Psoas muscle (tissue), 8 donors: Measurements from ENCODE around the gene CERS6. TPM values are rescaled to one million over a fixed set of nuclear protein-coding genes. Genes with fewer than 3 reads are reported as not detected.

Experiments used
- ATAC-seq, 4 donors: fragments of 200-7000 bp; cut with Tn5 transposase; one replicate each; pipeline ENCODE4 v1.9.1; 2020; ENCODE audit warnings: moderate library complexity in 3 of 4, mild to moderate bottlenecking in 2 of 4
- DNase-seq, 2 donors: peaks; one replicate each; pipeline ENCODE4 v3.0.0-alpha.2; 2020
- H3K27ac ChIP-seq: fragments of 200-600 bp; one replicate; pipeline ENCODE4 v1.8.0; 2022
- H3K27me3 ChIP-seq, 3 donors: fragments of 200-600 bp in 1 of 3; one replicate each; pipeline versions ENCODE4 v1.6.1 to v1.8.0; 2013 to 2022; ENCODE audit warnings: low read length in 2 of 3, mild to moderate bottlenecking in 2 of 3, moderate library complexity in 1 of 3; ENCODE audit not compliant: insufficient read depth in 3 of 3
- H3K36me3 ChIP-seq, 2 donors: fragments of 200-600 bp in 1 of 2; one replicate each; pipeline versions ENCODE4 v1.6.1 to v1.8.0; 2013 to 2022; ENCODE audit warnings: low read depth in 1 of 2, mild to moderate bottlenecking in 1 of 2, moderate library complexity in 1 of 2; ENCODE audit not compliant: insufficient read depth in 1 of 2
- H3K4me1 ChIP-seq: fragments of 200-600 bp; one replicate; pipeline ENCODE4 v1.8.0; 2022
- H3K4me3 ChIP-seq: fragments of 200-600 bp; one replicate; pipeline ENCODE4 v1.8.0; 2022; ENCODE audit warnings: mild to moderate bottlenecking
- H3K9me3 ChIP-seq: fragments of 200-600 bp; one replicate; pipeline ENCODE4 v1.8.0; 2022
- CTCF ChIP-seq: fragments of 200-600 bp; IDR thresholded peaks from one replicate; pipeline ENCODE4 v1.8.0; 2022; ENCODE audit warnings: antibody characterized with exemption
- WGBS, 3 donors: extraction: QIAGEN DNeasy Blood & Tissue Kit; methylation state at CpG; one replicate each; pipeline versions ENCODE4 v1.1.6 to v1.1.7; 2013; 5-methylcytosine and 5-hydroxymethylcytosine counted together
- intact Hi-C, 2 donors: fragments of 100-400 bp; cut with DNase I; formaldehyde crosslinking; loops; one replicate each; pipeline versions ENCODE4 v1.11.0 to v1.14.2; 2022
- polyA plus RNA-seq, 3 donors: library from polyadenylated mRNA; stranded (reverse); fragments of 200-250 nt; gene quantifications; one replicate each; pipeline ENCODE4 v1.2.3, GENCODE V29; 2013
- total RNA-seq, 4 donors: library from RNA; stranded (reverse); fragmentation: NEBNext Ultra II Directional in 2 of 4; extraction: Animal tissue kit (Norgen Biotek cat#: 25700) in 2 of 4; gene quantifications; one replicate each; pipeline versions ENCODE4 v1.2.1 to v1.2.4, GENCODE V29; 2021 to 2023
- donor health status: healthy with polysubstance abuse.
- donor health status: DM: no; HTN: no; CAD: no; lungs with moderate emphysema.
- donor health status: Bipolar disorder and iron deficiency.
- donor health status: healthy.
- donor health status: DM: yes; HTN: yes; CAD: no.
- donor health status: DM: no; HTN: no; CAD: no.
- donor health status: DM: no; HTN: no; CAD: no.
- donor health status: DM: yes; HTN: yes; CAD: no.

CERS6 gene
- total and polyA plus RNA-seq, 7 donors = 4.8 to 18.1 (median 11.2) TPM

GRCh38 chr2:168613551-168613950 lies 157.5 kb downstream of the CERS6 start:
- H3K9me3 ChIP-seq = no peaks in the 10 kb centered on the region
- peaks cover 6% of the 10 kb centered on the region for H3K4me1 ChIP-seq
- H3K36me3 ChIP-seq = no peaks in the 10 kb centered on the region
- no peak for TF ChIP-seq CTCF
- no peak overlapping the region for H3K27ac ChIP-seq
- intact Hi-C loops = no loop called here
- no peak overlapping the region for H3K4me3 ChIP-seq
- no peaks in the 10 kb centered on the region for H3K27me3 ChIP-seq
- ATAC-seq (peak; percentile 49 to 78 (median 62)), DNase-seq (no peak)
- WGBS, 3 donors = 83 to 88% (median 86%) methylated on average over 2 of the region's 2 CpGs

GRCh38 chr2:168614172-168615018 lies 158.3 kb downstream of the CERS6 start:
- intact Hi-C loops = no loop called here
- Histone ChIP-seq H3K27me3 (no peaks in the 10 kb centered on the region), H3K36me3 (no peaks in the 10 kb centered on the region), H3K4me3 (no peak overlapping the region), H3K27ac (no peak overlapping the region), H3K9me3 (no peaks in the 10 kb centered on the region), H3K4me1 (peaks cover 6% of the 10 kb centered on the region)
- WGBS, 3 donors = 49 to 65% (median 51%) methylated on average over 3 of the region's 3 CpGs
- ATAC-seq (peak in 1 of 4 donors; percentile 24), DNase-seq (no peak)
- no peak for TF ChIP-seq CTCF

- H3K27ac ChIP-seq = no peak overlapping the region
- 42 to 82% (median 59%) methylated on average over 2 of the region's 2 CpGs for WGBS, 3 donors
- H3K4me1 ChIP-seq = no peaks in the 10 kb centered on the region
- DNase-seq (no peak), ATAC-seq (no peak)
- H3K4me3 ChIP-seq = no peak overlapping the region
- no peaks in the 10 kb centered on the region for H3K9me3 ChIP-seq
- H3K36me3 ChIP-seq = no peaks in the 10 kb centered on the region
- no peaks in the 10 kb centered on the region for H3K27me3 ChIP-seq
- intact Hi-C loops = no loop called here
- no peak for TF ChIP-seq CTCF
These were observed 164.5 kb downstream of the CERS6 start for GRCh38 chr2:168620554-168620953.

- H3K4me3 ChIP-seq = no peak overlapping the region
- no peaks in the 10 kb centered on the region for H3K4me1 ChIP-seq
- DNase-seq (no peak), ATAC-seq (no peak)
- H3K9me3 ChIP-seq = no peaks in the 10 kb centered on the region
- WGBS, 3 donors = 56 to 84% (median 75%) methylated on average over 1 of the region's 1 CpG
- H3K27ac ChIP-seq = no peak overlapping the region
- no peak for TF ChIP-seq CTCF
- intact Hi-C loops = no loop called here
- H3K36me3 ChIP-seq = no peaks in the 10 kb centered on the region
- no peaks in the 10 kb centered on the region for H3K27me3 ChIP-seq
These were observed 166.5 kb downstream of the CERS6 start for GRCh38 chr2:168622559-168622958.
